OCI-LY1 (cell line): Measurements from ENCODE around the gene IRF8.

Experiments
- CTCF ChIP-seq: fragments of 200-600 bp; sonication (generic), shearing (Covaris generic); IDR thresholded peaks from 2 replicates; pipeline ENCODE4 v1.5.1; 2017; ENCODE audit warnings: mild to moderate bottlenecking, antibody characterized with exemption, low read length, moderate library complexity, mixed read lengths
- EZH2 ChIP-seq: fragments of 200-600 bp; sonication (generic), shearing (Covaris generic); IDR thresholded peaks from 2 replicates; pipeline ENCODE4 v1.8.0; 2017; ENCODE audit warnings: borderline replicate concordance, mixed run types, mild to moderate bottlenecking, antibody characterized with exemption, low read length, moderate library complexity, mixed read lengths

GRCh38 chr16:85900027-85900792 lies 1.2 kb downstream of the IRF8 start:
- TF ChIP-seq CTCF (no peak), EZH2 (no peak)
